DND-41 (cell line): Measurements from ENCODE around the gene CYB5R3.

Experiments used
- ATAC-seq: fragments of 200-7000 bp; cut with Tn5 transposase; 3 replicates; pipeline ENCODE4 v1.9.1; 2021; ENCODE audit warnings: low read depth; ENCODE audit not compliant: insufficient read depth
- DNase-seq: peaks from one replicate; pipeline ENCODE4 v3.0.0-alpha.2; 2020
- H2AFZ ChIP-seq: 2 replicates; pipeline ENCODE4 v1.6.0; 2012; ENCODE audit warnings: low read depth, low read length
- H3K27ac ChIP-seq: 2 replicates; pipeline ENCODE4 v1.5.1; 2012; ENCODE audit warnings: low read length, inconsistent platforms
- H3K27me3 ChIP-seq: fragments of 200-600 bp; sonication (generic); 2 replicates; pipeline ENCODE4 v1.6.0; 2012; ENCODE audit warnings: low read length, mild to moderate bottlenecking, inconsistent platforms; ENCODE audit not compliant: insufficient read depth, poor library complexity
- H3K36me3 ChIP-seq: 2 replicates; pipeline ENCODE4 v1.5.1; 2012; ENCODE audit warnings: low read length, inconsistent platforms; ENCODE audit not compliant: insufficient read depth
- H3K4me1 ChIP-seq: 2 replicates; pipeline ENCODE4 v1.5.1; 2012; ENCODE audit warnings: mild to moderate bottlenecking, low read length; ENCODE audit not compliant: insufficient read depth
- H3K4me2 ChIP-seq: 2 replicates; pipeline ENCODE4 v1.6.0; 2012; ENCODE audit warnings: mild to moderate bottlenecking, moderate library complexity, low read length, inconsistent platforms; ENCODE audit not compliant: insufficient read depth
- H3K4me3 ChIP-seq, 2 experiments: fragments of 200-600 bp in 1 of 2; shearing (Covaris generic) in 1 of 2; 2 replicates each; pipeline ENCODE4 v1.5.1; 2012 to 2016; ENCODE audit warnings: inconsistent platforms in 2 of 2, low read length in 2 of 2, mild to moderate bottlenecking in 2 of 2, low read depth in 1 of 2, moderate library complexity in 1 of 2
- H3K79me2 ChIP-seq: 2 replicates; pipeline ENCODE4 v1.6.0; 2012; ENCODE audit warnings: low read length, inconsistent platforms; ENCODE audit not compliant: insufficient read depth
- H3K9ac ChIP-seq: 2 replicates; pipeline ENCODE4 v1.6.0; 2012; ENCODE audit warnings: low read depth, mild to moderate bottlenecking, inconsistent platforms, low read length, moderate library complexity
- H3K9me3 ChIP-seq: 2 replicates; pipeline ENCODE4 v1.5.1; 2012; ENCODE audit warnings: low read length, moderate library complexity, mild to moderate bottlenecking, inconsistent platforms; ENCODE audit not compliant: insufficient read depth, severe bottlenecking
- H4K20me1 ChIP-seq: 2 replicates; pipeline ENCODE4 v1.6.0; 2012; ENCODE audit warnings: low read length; ENCODE audit not compliant: insufficient read depth
- EZH2 ChIP-seq: IDR thresholded peaks from 3 replicates; pipeline ENCODE4 v1.6.1; 2012; ENCODE audit warnings: borderline replicate concordance, low read depth, mild to moderate bottlenecking, moderate library complexity, low read length, inconsistent platforms; ENCODE audit not compliant: severe bottlenecking
- TF ChIP-seq, protein P1 (sequence below): IDR thresholded peaks from 2 replicates; pipeline ENCODE4 v1.5.1; 2012; ENCODE audit warnings: borderline replicate concordance, low read length, moderate library complexity, mild to moderate bottlenecking; ENCODE audit not compliant: poor library complexity, severe bottlenecking; ENCODE audit errors: extremely low read depth

CYB5R3 gene

GRCh38 chr22:42646569-42647525 lies 2.3 kb downstream of the CYB5R3 start:
- Histone ChIP-seq H2AFZ (no peak overlapping the region), H3K79me2 (peaks cover 76% of the 10 kb centered on the region)
- DNase-seq, result no peak

GRCh38 chr22:42645938-42646568 lies 3.1 kb downstream of the CYB5R3 start:
- Histone ChIP-seq H3K4me3 (no peak overlapping the region; a peak in 1 of 4 replicates), H3K4me1 (peaks cover 42% of the 10 kb centered on the region), H3K9me3 (no peaks in the 10 kb centered on the region), H3K79me2 (peaks cover 83% of the 10 kb centered on the region), H3K27me3 (no peaks in the 10 kb centered on the region), H4K20me1 (peaks cover 52% of the 10 kb centered on the region), H2AFZ (no peak overlapping the region), H3K4me2 (peak overlapping the region; percentile 95), H3K27ac (no peak overlapping the region), H3K36me3 (peaks cover 12% of the 10 kb centered on the region), H3K9ac (peak overlapping the region; percentile 23; the same call in 1 of the 2 replicates)
- TF ChIP-seq, protein P1, sequence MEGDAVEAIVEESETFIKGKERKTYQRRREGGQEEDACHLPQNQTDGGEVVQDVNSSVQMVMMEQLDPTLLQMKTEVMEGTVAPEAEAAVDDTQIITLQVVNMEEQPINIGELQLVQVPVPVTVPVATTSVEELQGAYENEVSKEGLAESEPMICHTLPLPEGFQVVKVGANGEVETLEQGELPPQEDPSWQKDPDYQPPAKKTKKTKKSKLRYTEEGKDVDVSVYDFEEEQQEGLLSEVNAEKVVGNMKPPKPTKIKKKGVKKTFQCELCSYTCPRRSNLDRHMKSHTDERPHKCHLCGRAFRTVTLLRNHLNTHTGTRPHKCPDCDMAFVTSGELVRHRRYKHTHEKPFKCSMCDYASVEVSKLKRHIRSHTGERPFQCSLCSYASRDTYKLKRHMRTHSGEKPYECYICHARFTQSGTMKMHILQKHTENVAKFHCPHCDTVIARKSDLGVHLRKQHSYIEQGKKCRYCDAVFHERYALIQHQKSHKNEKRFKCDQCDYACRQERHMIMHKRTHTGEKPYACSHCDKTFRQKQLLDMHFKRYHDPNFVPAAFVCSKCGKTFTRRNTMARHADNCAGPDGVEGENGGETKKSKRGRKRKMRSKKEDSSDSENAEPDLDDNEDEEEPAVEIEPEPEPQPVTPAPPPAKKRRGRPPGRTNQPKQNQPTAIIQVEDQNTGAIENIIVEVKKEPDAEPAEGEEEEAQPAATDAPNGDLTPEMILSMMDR, result no peak
- no peak for TF ChIP-seq EZH2
- DNase-seq (no peak), ATAC-seq (no peak)

More at GRCh38 chr22:42646569-42647525, 2.3 kb downstream of the CYB5R3 start:
- Histone ChIP-seq H4K20me1 (peaks cover 52% of the 10 kb centered on the region), H3K36me3 (peaks cover 12% of the 10 kb centered on the region), H3K4me3 (no peak overlapping the region; a peak in 1 of 4 replicates), H3K27ac (no peak overlapping the region), H3K27me3 (no peaks in the 10 kb centered on the region), H3K9ac (peak overlapping the region; percentile 23; the same call in 1 of the 2 replicates), H3K4me1 (peaks cover 42% of the 10 kb centered on the region), H3K9me3 (no peaks in the 10 kb centered on the region), H3K4me2 (peak overlapping the region; percentile 95)
- TF ChIP-seq, protein P1, result no peak
- no peak for TF ChIP-seq EZH2
- ATAC-seq, result no peak

DNA sequence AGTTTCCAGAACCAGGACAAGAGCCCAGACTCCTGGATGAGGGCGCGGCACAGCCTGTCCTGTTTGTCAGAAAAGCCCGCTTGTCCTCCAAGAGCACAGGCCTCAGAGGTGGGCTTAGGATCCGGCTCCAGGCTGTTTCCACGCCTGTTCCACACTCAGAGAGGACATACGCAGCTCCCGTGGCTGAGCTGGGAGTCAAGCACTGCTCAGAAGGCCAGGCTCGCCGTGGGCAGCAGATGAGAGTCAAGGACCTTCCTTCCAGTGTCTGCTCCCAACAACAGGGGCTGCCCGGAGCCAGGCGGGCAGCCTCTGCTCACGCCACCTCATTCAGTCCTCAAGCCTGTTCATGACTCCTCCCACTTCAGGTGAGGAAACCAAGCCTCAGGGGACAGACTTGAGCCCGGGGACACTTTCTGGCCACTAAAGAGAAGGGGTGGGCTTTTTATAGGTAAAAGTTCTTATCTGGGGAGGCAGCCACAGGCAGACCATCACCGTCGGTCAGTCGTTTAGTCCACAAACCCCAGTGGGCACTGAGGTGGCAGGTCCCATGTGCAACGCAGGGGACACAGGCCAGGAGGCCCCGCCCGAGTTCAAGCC lies 3.8 kb downstream of the CYB5R3 start:
- TF ChIP-seq, protein P1, result no peak
- TF ChIP-seq EZH2, result no peak
- Histone ChIP-seq H3K79me2 (peaks cover 88% of the 10 kb centered on the region), H3K9ac (0 out of 2 replicates have a peak overlapping the region, but pooled peaks have one; percentile 14), H3K4me1 (peaks cover 42% of the 10 kb centered on the region), H3K4me3 (no peak overlapping the region), H3K27me3 (no peaks in the 10 kb centered on the region), H3K9me3 (no peaks in the 10 kb centered on the region), H4K20me1 (peaks cover 52% of the 10 kb centered on the region), H2AFZ (no peak overlapping the region), H3K27ac (no peak overlapping the region), H3K36me3 (peaks cover 12% of the 10 kb centered on the region), H3K4me2 (peak overlapping the region; percentile 37; the same call in 1 of the 2 replicates)
- DNase-seq (no peak), ATAC-seq (no peak)
